Measurements from ENCODE around the gene HERC2.

- TF ChIP-seq POLR2A (IDR thresholded peaks at IDR 0.05) = no peak
- no peak for TF ChIP-seq CTCF (IDR thresholded peaks at IDR 0.05)
Observed at GRCh38 chr15:28178290-28178689, 143.7 kb downstream of the HERC2 start.
